SK-N-SH treated with all-trans-retinoic acid at 6 μM for 48 hours (cell line): ENCODE results near the gene TGM3.

Source experiments
- CREB5 ChIP-seq: fragments of 250-450 bp; sonication (Bioruptor Pico); IDR thresholded peaks from 2 replicates; pipeline ENCODE4 v1.5.1; 2020; ENCODE audit warnings: low read depth, mild to moderate bottlenecking, moderate library complexity
- CSDC2 ChIP-seq: fragments of 250-450 bp; sonication (Bioruptor Pico); IDR thresholded peaks from 2 replicates; pipeline ENCODE4 v1.5.0; 2020; ENCODE audit warnings: mild to moderate bottlenecking, moderate library complexity
- CSRNP3 ChIP-seq: fragments of 250-450 bp; sonication (Bioruptor Pico); IDR thresholded peaks from 2 replicates; pipeline ENCODE4 v1.5.1; 2021; ENCODE audit warnings: mild to moderate bottlenecking, moderate library complexity
- ESRRG ChIP-seq: fragments of 250-450 bp; sonication (Bioruptor Pico); IDR thresholded peaks from 2 replicates; pipeline ENCODE4 v1.6.1; 2021; ENCODE audit warnings: mild to moderate bottlenecking
- ISL1 ChIP-seq: fragments of 250-450 bp; sonication (Bioruptor Pico); IDR thresholded peaks from 2 replicates; pipeline ENCODE4 v2.1.2; 2022; ENCODE audit warnings: mild to moderate bottlenecking, moderate library complexity
- ZC3H10 ChIP-seq: fragments of 250-450 bp; sonication (Bioruptor Pico); IDR thresholded peaks from 2 replicates; pipeline ENCODE4 v1.5.1; 2021; ENCODE audit warnings: mild to moderate bottlenecking, moderate library complexity
- ZFP3 ChIP-seq: fragments of 250-450 bp; sonication (Bioruptor Pico); IDR thresholded peaks from 2 replicates; pipeline ENCODE4 v1.5.0; 2020; ENCODE audit warnings: mild to moderate bottlenecking, moderate library complexity
- TF ChIP-seq, protein P1 (sequence below): fragments of 250-450 bp; sonication (Bioruptor Pico); IDR thresholded peaks from 2 replicates; pipeline ENCODE4 v1.8.0; 2020; ENCODE audit warnings: mild to moderate bottlenecking, moderate library complexity, borderline replicate concordance

DNA sequence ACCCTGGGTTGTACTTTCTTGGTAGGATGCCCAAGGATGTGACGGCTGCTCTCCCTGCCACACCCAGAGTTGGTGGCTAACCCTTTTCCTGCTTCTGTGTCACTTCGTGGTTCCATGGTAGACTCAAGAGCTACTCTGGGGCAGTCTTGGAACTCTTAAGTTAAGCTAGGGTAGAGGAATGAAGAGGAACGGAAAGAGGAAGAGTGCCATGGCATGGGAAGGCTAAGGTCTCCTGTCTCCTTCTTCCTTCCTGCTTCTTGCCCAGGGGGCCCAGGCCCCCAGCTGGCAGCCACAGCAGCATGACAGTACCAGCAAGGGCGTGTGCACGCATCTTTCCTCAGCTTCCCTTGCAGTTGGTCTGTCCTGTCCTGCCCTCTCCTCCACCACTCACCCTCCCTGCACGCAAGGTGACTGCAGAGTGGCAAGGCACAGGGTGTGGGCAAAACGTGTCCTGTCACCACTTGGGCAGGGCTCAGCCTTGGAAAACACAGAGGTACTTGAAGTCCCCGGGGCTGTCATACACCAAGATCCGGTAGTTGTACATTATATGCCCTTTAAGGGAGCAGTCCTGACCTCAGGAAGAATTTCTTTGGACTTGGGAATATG is 39.8 kb upstream of the TGM3 start:
- TF ChIP-seq ZC3H10 (no peak), ZFP3 (CRISPR knock-in tag) (no peak), CSRNP3 (CRISPR knock-in tag) (no peak), ISL1 (CRISPR knock-in tag) (no peak), CSDC2 (CRISPR knock-in tag) (no peak), ESRRG (CRISPR knock-in tag) (no peak), CREB5 (no peak)
- TF ChIP-seq, protein P1, sequence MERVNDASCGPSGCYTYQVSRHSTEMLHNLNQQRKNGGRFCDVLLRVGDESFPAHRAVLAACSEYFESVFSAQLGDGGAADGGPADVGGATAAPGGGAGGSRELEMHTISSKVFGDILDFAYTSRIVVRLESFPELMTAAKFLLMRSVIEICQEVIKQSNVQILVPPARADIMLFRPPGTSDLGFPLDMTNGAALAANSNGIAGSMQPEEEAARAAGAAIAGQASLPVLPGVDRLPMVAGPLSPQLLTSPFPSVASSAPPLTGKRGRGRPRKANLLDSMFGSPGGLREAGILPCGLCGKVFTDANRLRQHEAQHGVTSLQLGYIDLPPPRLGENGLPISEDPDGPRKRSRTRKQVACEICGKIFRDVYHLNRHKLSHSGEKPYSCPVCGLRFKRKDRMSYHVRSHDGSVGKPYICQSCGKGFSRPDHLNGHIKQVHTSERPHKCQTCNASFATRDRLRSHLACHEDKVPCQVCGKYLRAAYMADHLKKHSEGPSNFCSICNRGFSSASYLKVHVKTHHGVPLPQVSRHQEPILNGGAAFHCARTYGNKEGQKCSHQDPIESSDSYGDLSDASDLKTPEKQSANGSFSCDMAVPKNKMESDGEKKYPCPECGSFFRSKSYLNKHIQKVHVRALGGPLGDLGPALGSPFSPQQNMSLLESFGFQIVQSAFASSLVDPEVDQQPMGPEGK (CRISPR knock-in tag) = no peak
